Myocyte (in vitro differentiated cells): ENCODE results near the gene TMEFF1. TPM values are rescaled to one million over a fixed set of nuclear protein-coding genes. Genes with fewer than 3 reads are reported as not detected.

Experiments
- DNase-seq: peaks from one replicate; pipeline ENCODE4 v3.0.0-alpha.2; 2012; ENCODE audit warnings: low read depth
- total RNA-seq: library from RNA; depleted of rRNA; stranded (reverse); fragments of >200 nt; gene quantifications from 2 replicates; pipeline ENCODE4 v1.2.3, GENCODE V29; 2014

The TMEFF1 gene
- total RNA-seq, 1 donor from 2014 or later = 5.6 TPM

DNA sequence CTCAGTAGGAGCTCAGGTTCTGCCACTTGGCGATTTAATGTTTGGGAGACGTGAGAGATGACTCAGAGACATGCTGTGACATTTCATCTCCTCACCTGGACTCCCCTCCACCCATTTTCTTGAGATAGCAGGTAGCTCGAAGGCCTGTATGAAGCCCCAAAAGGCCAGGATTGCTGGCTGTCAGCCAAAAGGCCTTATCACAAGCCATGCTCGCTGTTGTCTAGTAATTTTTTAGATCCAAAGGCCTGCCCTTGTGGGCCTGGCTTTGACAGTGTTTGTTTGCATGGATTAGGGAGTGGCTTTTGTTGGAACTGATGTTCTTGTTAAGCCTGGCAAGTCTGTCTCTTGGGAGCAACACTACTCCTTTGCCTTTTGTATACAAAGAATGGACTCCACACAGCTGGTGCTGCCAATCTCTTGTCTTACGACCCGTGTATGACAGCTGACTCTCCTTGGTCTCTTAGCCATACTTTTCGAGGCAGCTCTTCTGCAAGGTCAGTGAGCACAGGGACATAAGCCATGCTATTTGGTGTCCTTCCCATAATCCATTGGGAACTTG is 127.7 kb downstream of the TMEFF1 start:
- DNase-seq = peak; percentile 99

- DNase-seq = peak; percentile 74
Measured at GRCh38 chr9:100601216-100601615, 128.3 kb downstream of the TMEFF1 start.

DNA sequence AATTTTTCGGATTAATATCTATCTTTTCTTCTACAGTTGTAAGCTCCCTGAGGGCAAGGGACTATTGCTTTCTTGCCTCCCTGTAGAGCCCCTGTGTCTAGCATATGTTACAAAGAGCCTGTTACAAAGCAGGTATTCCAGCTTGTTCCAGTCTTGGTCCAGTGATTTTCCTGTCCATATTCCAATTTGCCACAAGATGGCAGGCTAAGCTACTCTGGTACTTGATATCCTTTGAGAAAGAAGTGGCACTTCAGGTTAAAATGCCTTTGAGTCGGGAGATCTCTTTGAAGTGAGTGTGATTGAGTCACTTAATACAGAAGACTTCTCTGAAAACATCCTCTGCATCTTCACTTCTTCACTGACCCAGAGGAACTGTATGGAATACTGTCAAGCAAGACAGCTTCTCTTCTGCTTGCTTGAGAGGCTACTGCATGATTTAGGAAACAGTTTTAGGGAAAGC is 129.4 kb downstream of the TMEFF1 start:
- DNase-seq = peak; percentile 78

DNA sequence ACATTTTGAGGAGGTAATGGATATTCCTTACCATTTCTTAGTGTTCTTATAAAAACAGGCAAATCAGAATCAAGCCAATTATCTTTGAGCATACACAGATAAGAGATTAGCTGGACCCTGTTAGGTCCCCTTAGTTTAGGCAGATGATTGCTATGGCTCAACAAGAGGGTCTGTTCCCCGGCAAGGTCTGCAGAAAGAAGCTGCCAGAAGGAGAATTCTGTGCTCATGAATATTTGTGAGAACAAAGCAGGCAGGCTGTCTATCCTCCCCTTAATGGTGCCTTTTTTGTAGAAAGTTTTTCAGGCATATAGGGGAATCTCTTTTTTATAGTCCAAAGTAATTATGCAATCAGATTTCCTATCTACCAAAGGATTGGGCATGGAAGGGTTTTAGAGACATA is 132.5 kb downstream of the TMEFF1 start:
- DNase-seq = no peak

- no peak for DNase-seq
Measured at GRCh38 chr9:100619194-100619593, 146.2 kb downstream of the TMEFF1 start.

DNA sequence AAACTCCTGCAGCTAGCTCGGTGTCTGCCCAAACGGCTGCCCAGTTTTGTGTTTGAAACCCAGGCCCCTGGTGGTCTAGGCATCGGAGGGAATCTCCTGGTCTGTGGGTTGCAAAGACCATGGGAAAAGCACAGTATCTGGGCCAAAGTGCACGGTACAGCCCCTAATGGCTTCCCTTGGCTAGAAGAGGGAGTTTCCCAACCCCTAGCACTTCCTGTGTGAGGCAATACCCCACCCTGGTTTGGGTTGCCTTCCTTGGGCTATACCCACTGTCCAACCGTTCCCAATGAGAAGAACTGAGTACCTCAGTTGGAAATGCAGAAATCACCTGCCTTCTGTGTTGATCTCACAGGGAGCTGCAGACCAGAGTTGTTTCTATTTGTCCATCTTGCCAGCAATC is 146.7 kb downstream of the TMEFF1 start:
- no peak for DNase-seq

GRCh38 chr9:100623969-100624368 is 151.0 kb downstream of the TMEFF1 start:
- no peak for DNase-seq

DNA sequence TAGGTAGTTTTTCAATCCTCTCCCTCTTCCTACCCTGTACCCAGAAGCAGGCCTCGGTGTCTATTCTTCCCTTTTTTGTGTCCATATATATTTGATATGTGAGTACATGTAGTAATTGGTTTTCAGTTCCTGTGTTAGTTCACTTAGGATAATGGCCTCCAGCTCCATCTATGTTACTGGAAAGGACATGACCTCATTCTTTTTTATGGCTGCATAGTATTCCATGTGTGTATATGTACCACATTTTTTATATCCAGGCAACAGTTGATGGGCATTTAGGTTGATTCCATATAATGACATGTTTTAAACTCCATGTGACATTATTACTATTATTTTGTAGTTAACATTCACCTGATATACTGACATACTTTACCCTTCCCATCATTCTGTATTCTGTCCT is 154.0 kb downstream of the TMEFF1 start:
- DNase-seq = no peak

Other genes with a start within 250 kb of the TMEFF1 start
- gene TEX10, start 120.2 kb upstream of the TMEFF1 start, total RNA-seq = 27.9 and 31.4 TPM in 2 replicates
- gene MSANTD3, start 46.0 kb upstream of the TMEFF1 start, total RNA-seq = 51.6 and 64.7 TPM in 2 replicates
- 205 and 311 TPM in 2 replicates for gene CAVIN4, start 104.9 kb downstream of the TMEFF1 start, total RNA-seq